HCT116 (cell line): ENCODE results near the gene C2orf78. TPM values are rescaled to one million over a fixed set of nuclear protein-coding genes. Genes with fewer than 3 reads are reported as not detected.

Source experiments
- ATAC-seq: fragments of 200-7000 bp; cut with Tn5 transposase; 2 replicates; pipeline ENCODE4 v1.9.1; 2020; ENCODE audit warnings: mild to moderate bottlenecking, moderate library complexity
- BruUV-seq: library from RNA; stranded (reverse); fragments of 400-500 nt; replicated peaks from 2 replicates; lab custom pipeline; 2021; lab: Mats Ljungman, UMichigan
- CTCF ChIA-PET: fragments of 300-600 bp; sonication (Branson Sonifier 250); formaldehyde crosslinking; loops from one replicate; lab custom pipeline; 2021; ENCODE audit warnings: antibody characterized with exemption; lab: Charles Lee
- POLR2A ChIA-PET: fragments of 300-600, 350-600 bp; sonication (Branson Sonifier 250); formaldehyde crosslinking; loops from one replicate; lab custom pipeline; 2021; ENCODE audit warnings: antibody characterized with exemption; lab: Charles Lee
- RAD21 ChIA-PET, 2 experiments: fragments of 300-600 bp; sonication (Branson Sonifier 250); formaldehyde crosslinking; loops; one replicate each; lab custom pipeline; 2023; ENCODE audit warnings: low total read pairs in 2 of 2; ENCODE audit not compliant: uncharacterized antibody in 2 of 2, unreplicated experiment in 2 of 2, low non-redundant PET in 1 of 2; lab: Charles Lee
- DNase-seq: peaks from one replicate; pipeline ENCODE4 v3.0.0-alpha.2; 2010; ENCODE audit warnings: low read depth, low spot score
- H2AFZ ChIP-seq: fragments of 200-600 bp; shearing (Covaris generic), sonication (generic); 2 replicates; pipeline ENCODE4 v1.6.1; 2017; ENCODE audit warnings: low read depth, mixed run types, mixed read lengths, antibody characterized with exemption, low read length; ENCODE audit not compliant: poor library complexity, severe bottlenecking
- H3K27ac ChIP-seq: 2 replicates; pipeline ENCODE4 v1.5.1; 2012; ENCODE audit warnings: low read depth, low read length
- H3K27me3 ChIP-seq: fragments of 200-600 bp; sonication (generic); 2 replicates; pipeline ENCODE4 v1.6.1; 2016; ENCODE audit warnings: mixed run types, low read length, mixed read lengths; ENCODE audit not compliant: insufficient read depth
- H3K36me3 ChIP-seq, 2 experiments: fragments of 200-500 bp in 1 of 2; fragments of 200-600 bp in 1 of 2; sonication (Bioruptor generic) in 1 of 2; sonication (generic) in 1 of 2; 2 replicates each; pipeline versions ENCODE4 v1.5.1 to v1.6.1; 2014 to 2016; ENCODE audit warnings: low read length in 2 of 2, inconsistent platforms in 1 of 2, mixed read lengths in 1 of 2, mixed run types in 1 of 2; ENCODE audit not compliant: insufficient read depth in 2 of 2, control insufficient read depth in 1 of 2
- H3K4me1 ChIP-seq, 2 experiments: fragments of 200-600 bp in 1 of 2; sonication (generic) in 1 of 2; 2 replicates each; pipeline versions ENCODE4 v1.5.1 to v1.6.1; 2012 to 2017; ENCODE audit warnings: low read length in 2 of 2, inconsistent platforms in 1 of 2, mild to moderate bottlenecking in 1 of 2, mixed read lengths in 1 of 2, mixed run types in 1 of 2, moderate library complexity in 1 of 2; ENCODE audit not compliant: insufficient read depth in 2 of 2, control insufficient read depth in 1 of 2
- H3K4me2 ChIP-seq: fragments of 200-600 bp; sonication (generic); 2 replicates; pipeline ENCODE4 v1.6.1; 2017; ENCODE audit warnings: mixed run types, low read length, mixed read lengths
- H3K4me3 ChIP-seq, 2 experiments: fragments of 200-600 bp in 1 of 2; sonication (generic) in 1 of 2; replicated peaks in 1 of 2; 2 replicates each; pipeline ENCODE4 v1.5.1; 2011 to 2016; ENCODE audit warnings: low read length in 2 of 2, control low read depth in 1 of 2, low read depth in 1 of 2, mild to moderate bottlenecking in 1 of 2, mixed read lengths in 1 of 2, mixed run types in 1 of 2
- H3K79me2 ChIP-seq: fragments of 200-600 bp; sonication (generic); 2 replicates; pipeline ENCODE4 v1.6.1; 2017; ENCODE audit warnings: mild to moderate bottlenecking, mixed run types, low read length, moderate library complexity, mixed read lengths; ENCODE audit not compliant: insufficient read depth
- H3K9ac ChIP-seq: fragments of 200-600 bp; sonication (generic); 2 replicates; pipeline ENCODE4 v1.6.1; 2016; ENCODE audit warnings: low read length, mixed read lengths
- H3K9me2 ChIP-seq: fragments of 200-600 bp; sonication (generic), shearing (Covaris generic); 2 replicates; pipeline ENCODE4 v1.6.1; 2017; ENCODE audit warnings: mixed run types, mild to moderate bottlenecking, moderate library complexity; ENCODE audit not compliant: insufficient read depth
- H3K9me3 ChIP-seq, 2 experiments: fragments of 200-500 bp in 1 of 2; fragments of 200-600 bp in 1 of 2; sonication (Bioruptor generic) in 1 of 2; sonication (generic) in 1 of 2; 2 replicates each; pipeline ENCODE4 v1.6.1; 2014 to 2017; ENCODE audit warnings: low read length in 2 of 2, mixed read lengths in 2 of 2, inconsistent platforms in 1 of 2, low read depth in 1 of 2, mild to moderate bottlenecking in 1 of 2, mixed run types in 1 of 2, moderate library complexity in 1 of 2; ENCODE audit not compliant: control insufficient read depth in 1 of 2, insufficient read depth in 1 of 2
- H4K20me1 ChIP-seq: fragments of 200-600 bp; sonication (generic), shearing (Covaris generic); 2 replicates; pipeline ENCODE4 v1.6.1; 2017; ENCODE audit warnings: mixed run types, mild to moderate bottlenecking, moderate library complexity; ENCODE audit not compliant: insufficient read depth
- CBX3 ChIP-seq: IDR thresholded peaks from 2 replicates; pipeline ENCODE4 v1.6.1; 2012; ENCODE audit warnings: low read depth
- EGR1 ChIP-seq: IDR thresholded peaks from 2 replicates; pipeline ENCODE4 v1.6.1; 2012; ENCODE audit warnings: low read depth
- ELF1 ChIP-seq: IDR thresholded peaks from 2 replicates; pipeline ENCODE4 v1.6.1; 2012; ENCODE audit warnings: low read depth, borderline replicate concordance
- EZH2 ChIP-seq: fragments of 200-600 bp; sonication (generic); IDR thresholded peaks from 2 replicates; pipeline ENCODE4 v1.6.1; 2017; ENCODE audit warnings: antibody characterized with exemption, mixed run types
- FOSL1 ChIP-seq: IDR thresholded peaks from 2 replicates; pipeline ENCODE4 v1.6.1; 2012; ENCODE audit warnings: low read depth
- JUND ChIP-seq: IDR thresholded peaks from 2 replicates; pipeline ENCODE4 v1.6.1; 2012
- POLR2A ChIP-seq: IDR thresholded peaks from 2 replicates; pipeline ENCODE4 v1.7.0; 2011; ENCODE audit warnings: borderline replicate concordance; ENCODE audit not compliant: insufficient read depth, insufficient read length; ENCODE audit errors: extremely low read depth
- SP1 ChIP-seq: IDR thresholded peaks from 2 replicates; pipeline ENCODE4 v1.6.1; 2012; ENCODE audit warnings: low read depth
- TCF7L2 ChIP-seq: IDR thresholded peaks from 2 replicates; pipeline ENCODE4 v1.7.0; 2011; ENCODE audit warnings: borderline replicate concordance, inconsistent platforms; ENCODE audit not compliant: insufficient read depth, insufficient read length; ENCODE audit errors: extremely low read depth
- ZFX ChIP-seq: fragments of 450-650 bp; IDR thresholded peaks from 2 replicates; pipeline ENCODE4 v1.6.1; 2017
- intact Hi-C: fragments of 100-400 bp; cut with micrococcal nuclease; formaldehyde crosslinking; loops from 2 replicates; pipeline ENCODE4 v1.10.0; 2022
- total RNA-seq: library from RNA; stranded (reverse); gene quantifications from one replicate; pipeline ENCODE4 v1.2.1, GENCODE V29; 2021; ENCODE audit not compliant: unreplicated experiment
- TF ChIP-seq, protein P1 (sequence below): IDR thresholded peaks from 2 replicates; pipeline ENCODE4 v1.6.1; 2011; ENCODE audit warnings: mild to moderate bottlenecking, low read length, moderate library complexity; ENCODE audit not compliant: insufficient replicate concordance; ENCODE audit errors: extremely low read depth

The C2orf78 gene
- total RNA-seq, 1 experiment from 2014 or later: 1.5 TPM

- CTCF ChIA-PET: no interaction called here
- ATAC-seq: no peak
These were observed 79.0 kb downstream of the C2orf78 start for GRCh38 chr2:73862987-73863386.

More at GRCh38 chr2:73862987-73863386, 79.0 kb downstream of the C2orf78 start:
- Histone ChIP-seq H3K27ac (no peak overlapping the region), H3K9me2 (no peaks in the 10 kb centered on the region), H3K79me2 (no peaks in the 10 kb centered on the region), H3K4me1 (peaks cover 0 to 11% of the 10 kb centered on the region in 2 experiments; a peak in 2 of 4 replicates), H2AFZ (no peak overlapping the region), H3K9ac (no peak overlapping the region), H3K36me3 (peaks cover 15 to 23% of the 10 kb centered on the region in 2 experiments; a peak in 3 of 4 replicates), H3K4me2 (no peak overlapping the region), H3K4me3 (no peak overlapping the region), H3K9me3 (no peaks in the 10 kb centered on the region), H4K20me1 (no peaks in the 10 kb centered on the region), H3K27me3 (no peaks in the 10 kb centered on the region)
- no TSS peak for BruUV-seq
- intact Hi-C loops: no loop called here
- ChIA-PET POLR2A (no interaction called here), RAD21 (no interaction called here)
- DNase-seq: no peak
- TF ChIP-seq, protein P1, sequence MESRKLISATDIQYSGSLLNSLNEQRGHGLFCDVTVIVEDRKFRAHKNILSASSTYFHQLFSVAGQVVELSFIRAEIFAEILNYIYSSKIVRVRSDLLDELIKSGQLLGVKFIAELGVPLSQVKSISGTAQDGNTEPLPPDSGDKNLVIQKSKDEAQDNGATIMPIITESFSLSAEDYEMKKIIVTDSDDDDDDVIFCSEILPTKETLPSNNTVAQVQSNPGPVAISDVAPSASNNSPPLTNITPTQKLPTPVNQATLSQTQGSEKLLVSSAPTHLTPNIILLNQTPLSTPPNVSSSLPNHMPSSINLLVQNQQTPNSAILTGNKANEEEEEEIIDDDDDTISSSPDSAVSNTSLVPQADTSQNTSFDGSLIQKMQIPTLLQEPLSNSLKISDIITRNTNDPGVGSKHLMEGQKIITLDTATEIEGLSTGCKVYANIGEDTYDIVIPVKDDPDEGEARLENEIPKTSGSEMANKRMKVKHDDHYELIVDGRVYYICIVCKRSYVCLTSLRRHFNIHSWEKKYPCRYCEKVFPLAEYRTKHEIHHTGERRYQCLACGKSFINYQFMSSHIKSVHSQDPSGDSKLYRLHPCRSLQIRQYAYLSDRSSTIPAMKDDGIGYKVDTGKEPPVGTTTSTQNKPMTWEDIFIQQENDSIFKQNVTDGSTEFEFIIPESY: no peak
- TF ChIP-seq FOSL1 (no peak), TCF7L2 (no peak), JUND (no peak), ZFX (no peak), EGR1 (no peak), EZH2 (no peak), POLR2A (no peak), ELF1 (no peak), CBX3 (no peak), SP1 (no peak)

Other genes with a start within 250 kb of the C2orf78 start
- gene NAT8, start 141.8 kb upstream of the C2orf78 start, total RNA-seq: not detected
- 42.5 TPM for gene TPRKB, start 46.8 kb upstream of the C2orf78 start, total RNA-seq
- gene DUSP11, start 4.1 kb upstream of the C2orf78 start, total RNA-seq: 22.9 TPM
- 45.2 TPM for gene STAMBP, start 44.8 kb downstream of the C2orf78 start, total RNA-seq
- gene ACTG2, start 108.8 kb downstream of the C2orf78 start, total RNA-seq: 0.89 TPM
- gene DGUOK, start 142.7 kb downstream of the C2orf78 start, total RNA-seq: 100 TPM
- 15.4 TPM for gene TET3, start 200.7 kb downstream of the C2orf78 start, total RNA-seq